ENCODE results near the gene CGRRF1. TPM values are rescaled to one million over a fixed set of nuclear protein-coding genes. Genes with fewer than 3 reads are reported as not detected.

Gene CGRRF1
- total and polyA plus RNA-seq, 2 donors = 17.0 to 28.3 TPM

- Histone ChIP-seq H3K4me1 (ENCODE audit: insufficient read depth) (no peaks in the 10 kb centered on the region), H3K27ac (ENCODE audit: low read depth) (no peak overlapping the region), H3K4me3 (ENCODE audit: low read depth, low read length) (no peak overlapping the region), H3K36me3 (ENCODE audit: insufficient read depth) (no peaks in the 10 kb centered on the region)
- WGBS = 53% methylated on average over 2 of the region's 2 CpGs
- DNase-seq (ENCODE audit: extremely low spot score) = no peak
Observed at GRCh38 chr14:54537651-54538050, 27.9 kb downstream of the CGRRF1 start.

- 83% methylated on average over 3 of the region's 3 CpGs for WGBS
- Histone ChIP-seq H3K27ac (ENCODE audit: low read depth) (no peak overlapping the region), H3K4me3 (ENCODE audit: low read depth, low read length) (no peak overlapping the region), H3K4me1 (ENCODE audit: insufficient read depth) (no peaks in the 10 kb centered on the region), H3K36me3 (ENCODE audit: insufficient read depth) (no peaks in the 10 kb centered on the region)
- DNase-seq (ENCODE audit: extremely low spot score) = no peak
Observed at GRCh38 chr14:54538055-54538454, 28.3 kb downstream of the CGRRF1 start.

- DNase-seq (ENCODE audit: extremely low spot score) = no peak
- H3K27ac ChIP-seq (ENCODE audit: low read depth) = no peak overlapping the region
- no peaks in the 10 kb centered on the region for H3K36me3 ChIP-seq (ENCODE audit: insufficient read depth)
- WGBS = 94% methylated on average over 3 of the region's 3 CpGs
- H3K4me3 ChIP-seq (ENCODE audit: low read depth, low read length) = no peak overlapping the region
- no peaks in the 10 kb centered on the region for H3K4me1 ChIP-seq (ENCODE audit: insufficient read depth)
Observed at GRCh38 chr14:54547583-54547982, 37.9 kb downstream of the CGRRF1 start.

GRCh38 chr14:54548491-54548890, 38.8 kb downstream of the CGRRF1 start:
- Histone ChIP-seq H3K36me3 (ENCODE audit: insufficient read depth) (no peaks in the 10 kb centered on the region), H3K4me1 (ENCODE audit: insufficient read depth) (no peaks in the 10 kb centered on the region), H3K4me3 (ENCODE audit: low read depth, low read length) (no peak overlapping the region), H3K27ac (ENCODE audit: low read depth) (no peak overlapping the region)
- WGBS = 79% methylated on average over 5 of the region's 5 CpGs
- no peak for DNase-seq (ENCODE audit: extremely low spot score)

- Histone ChIP-seq H3K36me3 (ENCODE audit: insufficient read depth) (no peaks in the 10 kb centered on the region), H3K4me3 (ENCODE audit: low read depth, low read length) (no peak overlapping the region), H3K27ac (ENCODE audit: low read depth) (no peak overlapping the region), H3K4me1 (ENCODE audit: insufficient read depth) (no peaks in the 10 kb centered on the region)
- WGBS = 87% methylated on average over 3 of the region's 3 CpGs
- no peak for DNase-seq (ENCODE audit: extremely low spot score)
Observed at GRCh38 chr14:54549862-54550261, 40.2 kb downstream of the CGRRF1 start.

GRCh38 chr14:54550514-54550913, 40.8 kb downstream of the CGRRF1 start:
- WGBS = 52% methylated on average over 1 of the region's 1 CpG
- H3K36me3 ChIP-seq (ENCODE audit: insufficient read depth) = no peaks in the 10 kb centered on the region
- H3K4me1 ChIP-seq (ENCODE audit: insufficient read depth) = no peaks in the 10 kb centered on the region
- no peak overlapping the region for H3K27ac ChIP-seq (ENCODE audit: low read depth)
- H3K4me3 ChIP-seq (ENCODE audit: low read depth, low read length) = no peak overlapping the region
- DNase-seq (ENCODE audit: extremely low spot score) = no peak

GRCh38 chr14:54554401-54554800, 44.7 kb downstream of the CGRRF1 start:
- H3K4me1 ChIP-seq (ENCODE audit: insufficient read depth) = no peaks in the 10 kb centered on the region
- H3K36me3 ChIP-seq (ENCODE audit: insufficient read depth) = no peaks in the 10 kb centered on the region
- DNase-seq (ENCODE audit: extremely low spot score) = no peak
- H3K4me3 ChIP-seq (ENCODE audit: low read depth, low read length) = no peak overlapping the region
- WGBS = 98% methylated on average over 2 of the region's 2 CpGs
- H3K27ac ChIP-seq (ENCODE audit: low read depth) = no peak overlapping the region

- Histone ChIP-seq H3K4me1 (ENCODE audit: insufficient read depth) (no peaks in the 10 kb centered on the region), H3K27ac (ENCODE audit: low read depth) (no peak overlapping the region), H3K4me3 (ENCODE audit: low read depth, low read length) (no peak overlapping the region), H3K36me3 (ENCODE audit: insufficient read depth) (no peaks in the 10 kb centered on the region)
- WGBS = 95% methylated on average over 2 of the region's 2 CpGs
- DNase-seq (ENCODE audit: extremely low spot score) = no peak
Observed at GRCh38 chr14:54555651-54556050, 45.9 kb downstream of the CGRRF1 start.

GRCh38 chr14:54556535-54556934, 46.8 kb downstream of the CGRRF1 start:
- 89% methylated on average over 9 of the region's 9 CpGs for WGBS
- H3K36me3 ChIP-seq (ENCODE audit: insufficient read depth) = no peaks in the 10 kb centered on the region
- H3K27ac ChIP-seq (ENCODE audit: low read depth) = no peak overlapping the region
- H3K4me1 ChIP-seq (ENCODE audit: insufficient read depth) = no peaks in the 10 kb centered on the region
- H3K4me3 ChIP-seq (ENCODE audit: low read depth, low read length) = no peak overlapping the region
- no peak for DNase-seq (ENCODE audit: extremely low spot score)

GRCh38 chr14:54562334-54562733, 52.6 kb downstream of the CGRRF1 start:
- no peak overlapping the region for H3K4me3 ChIP-seq (ENCODE audit: low read depth, low read length)

GRCh38 chr14:54564071-54564867, 54.6 kb downstream of the CGRRF1 start:
- no peak overlapping the region for H3K4me3 ChIP-seq (ENCODE audit: low read depth, low read length)
- no peak for DNase-seq (ENCODE audit: extremely low spot score)
- H3K36me3 ChIP-seq (ENCODE audit: insufficient read depth) = no peaks in the 10 kb centered on the region
- no peaks in the 10 kb centered on the region for H3K4me1 ChIP-seq (ENCODE audit: insufficient read depth)
- peak overlapping the region; percentile 99 for H3K27ac ChIP-seq (ENCODE audit: low read depth)
- 12% methylated on average over 9 of the region's 9 CpGs for WGBS

More at GRCh38 chr14:54562334-54562733, 52.6 kb downstream of the CGRRF1 start:
- no peak overlapping the region for H3K27ac ChIP-seq (ENCODE audit: low read depth)
- no peaks in the 10 kb centered on the region for H3K4me1 ChIP-seq (ENCODE audit: insufficient read depth)
- DNase-seq (ENCODE audit: extremely low spot score) = no peak
- H3K36me3 ChIP-seq (ENCODE audit: insufficient read depth) = no peaks in the 10 kb centered on the region
- WGBS = 55% methylated on average over 5 of the region's 5 CpGs

- H3K27ac ChIP-seq (ENCODE audit: low read depth) = peak overlapping the region; percentile 99
- no peaks in the 10 kb centered on the region for H3K4me1 ChIP-seq (ENCODE audit: insufficient read depth)
- WGBS = under 1% methylated on average over 69 of the region's 69 CpGs
- peak overlapping the region; percentile 75 for H3K4me3 ChIP-seq (ENCODE audit: low read depth, low read length)
- H3K36me3 ChIP-seq (ENCODE audit: insufficient read depth) = no peaks in the 10 kb centered on the region
- DNase-seq (ENCODE audit: extremely low spot score) = no peak
Observed at GRCh38 chr14:54564868-54565784, 55.4 kb downstream of the CGRRF1 start.

- peak overlapping the region; percentile 75 for H3K4me3 ChIP-seq (ENCODE audit: low read depth, low read length)
- peak overlapping the region; percentile 99 for H3K27ac ChIP-seq (ENCODE audit: low read depth)
- no peaks in the 10 kb centered on the region for H3K36me3 ChIP-seq (ENCODE audit: insufficient read depth)
- no peaks in the 10 kb centered on the region for H3K4me1 ChIP-seq (ENCODE audit: insufficient read depth)
- under 1% methylated on average over 73 of the region's 73 CpGs for WGBS
- peak; percentile 77 for DNase-seq (ENCODE audit: extremely low spot score)
Observed at GRCh38 chr14:54565785-54566409, 56.2 kb downstream of the CGRRF1 start.
